Measurements from ENCODE around the gene PTPRH.
A peak's percentile ranks its signal among the peaks of the same experiment; 100 is the strongest.

PTPRH gene

DNA sequence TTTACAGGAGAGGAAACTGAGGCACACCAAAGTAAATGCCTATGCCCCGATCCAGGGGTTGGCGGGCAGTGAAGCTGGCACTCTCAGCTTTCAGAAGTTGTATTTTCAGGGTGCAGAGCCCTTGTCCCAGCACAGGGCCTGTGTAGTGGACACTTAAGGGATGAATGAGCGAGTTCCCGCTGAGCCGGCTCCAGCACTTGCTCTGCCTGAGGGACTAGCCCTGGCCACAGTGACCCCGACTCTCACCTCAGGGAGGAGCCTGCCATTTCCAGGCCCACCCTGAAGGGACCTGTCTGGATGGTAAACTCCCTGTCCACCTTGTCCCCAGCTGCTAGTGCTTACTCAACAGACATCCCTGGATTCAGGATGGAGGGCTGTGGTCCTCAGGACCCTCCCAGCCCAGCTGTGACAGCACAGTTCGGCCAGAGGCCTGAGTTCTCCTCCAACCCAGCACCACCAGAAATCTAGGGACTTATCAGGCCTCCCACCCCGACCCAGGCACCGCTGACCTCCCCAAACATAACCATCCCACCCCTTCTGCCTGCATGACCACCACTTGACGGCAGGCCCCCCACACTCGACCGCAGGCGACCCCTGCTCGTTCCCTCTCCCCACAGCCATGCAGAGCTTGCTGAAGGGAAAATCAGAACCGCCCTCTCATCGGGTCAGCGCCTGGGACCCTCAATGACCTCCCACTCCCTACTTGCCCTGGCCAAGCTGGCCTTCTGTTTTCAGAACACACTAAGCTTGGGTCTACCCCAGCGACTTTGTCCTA lies 41.1 kb upstream of the PTPRH start:
- Mint-ChIP-seq H3K9me3 (no peaks in the 10 kb centered on the region), H3K4me3 (peak overlapping the region; percentile 89), H3K27me3 (ENCODE audit: low read depth) (no peaks in the 10 kb centered on the region), H3K4me1 (ENCODE audit: low read depth) (peaks cover 38% of the 10 kb centered on the region), H3K36me3 (ENCODE audit: low read depth) (peaks cover 22% of the 10 kb centered on the region), H3K27ac (peak overlapping the region; percentile 95)

DNA sequence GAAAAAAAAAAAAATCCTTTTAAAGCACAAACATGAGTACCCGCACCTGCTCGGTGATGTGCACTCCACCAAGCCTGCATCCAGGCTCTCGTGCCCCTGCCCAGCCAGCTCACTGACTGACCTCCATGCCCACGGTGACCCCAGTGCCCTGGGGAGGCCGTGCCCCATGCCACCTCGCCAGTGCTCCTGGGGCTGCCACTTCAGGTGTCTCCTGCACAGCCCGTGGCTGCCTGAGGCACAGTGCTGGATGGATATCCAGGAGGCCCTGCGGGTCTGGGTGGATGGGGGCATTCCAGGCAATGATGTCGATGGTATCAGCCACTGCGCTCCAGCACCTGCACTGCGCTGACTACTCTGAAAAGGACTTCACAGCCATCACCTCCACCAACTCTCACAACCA lies 40.5 kb upstream of the PTPRH start:
- peaks cover 22% of the 10 kb centered on the region for H3K36me3 Mint-ChIP-seq (ENCODE audit: low read depth)
- no peak overlapping the region for H3K4me3 Mint-ChIP-seq
- no peak overlapping the region for H3K27ac Mint-ChIP-seq
- H3K9me3 Mint-ChIP-seq = no peaks in the 10 kb centered on the region
- peaks cover 33% of the 10 kb centered on the region for H3K4me1 Mint-ChIP-seq (ENCODE audit: low read depth)
- H3K27me3 Mint-ChIP-seq (ENCODE audit: low read depth) = no peaks in the 10 kb centered on the region

DNA sequence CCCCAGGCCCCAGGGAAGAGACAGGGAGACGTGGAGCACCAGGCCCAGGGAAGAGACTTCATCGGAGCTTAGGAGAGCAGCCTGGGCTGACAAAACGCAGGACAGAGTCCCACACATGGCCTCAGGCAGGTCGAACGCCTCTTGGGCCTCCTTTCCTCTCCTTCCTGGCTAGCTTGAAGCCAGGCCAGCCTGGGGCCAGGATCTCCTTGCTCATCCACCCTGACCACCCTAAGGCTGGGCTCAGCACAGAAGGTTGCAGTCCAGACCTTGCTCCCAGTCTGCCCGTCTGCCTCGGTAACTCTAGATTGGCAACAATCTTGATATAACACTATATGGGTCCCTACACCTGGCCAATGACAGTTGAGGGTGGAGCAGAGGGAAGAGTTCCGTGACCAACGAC lies 39.4 kb upstream of the PTPRH start:
- Mint-ChIP-seq H3K36me3 (ENCODE audit: low read depth) (peaks cover 18% of the 10 kb centered on the region), H3K4me3 (no peak overlapping the region), H3K27me3 (ENCODE audit: low read depth) (no peaks in the 10 kb centered on the region), H3K27ac (no peak overlapping the region), H3K4me1 (ENCODE audit: low read depth) (peaks cover 30% of the 10 kb centered on the region), H3K9me3 (no peaks in the 10 kb centered on the region)

DNA sequence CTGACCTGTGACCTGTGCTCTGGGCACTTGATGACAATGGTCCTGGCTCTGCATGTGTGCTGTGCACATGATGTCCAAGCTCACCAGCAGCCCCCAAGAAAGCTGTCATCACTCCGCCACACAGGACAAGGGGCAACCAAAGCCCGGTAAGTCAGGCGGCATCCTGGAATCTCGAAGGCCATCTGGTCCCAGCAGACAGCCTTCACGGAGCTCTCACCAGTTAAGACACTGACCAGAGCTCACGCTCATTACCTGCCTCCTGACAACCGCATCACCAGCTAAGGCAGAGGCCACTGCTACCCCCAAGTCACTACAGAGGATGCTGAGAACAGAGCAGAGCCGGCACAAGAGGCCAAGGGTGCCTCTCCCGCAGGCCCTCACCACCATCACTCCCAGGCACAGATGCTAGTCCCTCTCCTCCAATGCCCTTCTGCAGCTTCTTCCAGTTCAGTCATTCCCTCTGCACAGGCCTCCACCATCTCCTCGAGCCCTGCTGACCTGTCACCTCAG lies 38.9 kb upstream of the PTPRH start:
- Mint-ChIP-seq H3K4me3 (no peak overlapping the region), H3K9me3 (no peaks in the 10 kb centered on the region), H3K27me3 (ENCODE audit: low read depth) (no peaks in the 10 kb centered on the region), H3K4me1 (ENCODE audit: low read depth) (peaks cover 25% of the 10 kb centered on the region), H3K36me3 (ENCODE audit: low read depth) (peaks cover 15% of the 10 kb centered on the region), H3K27ac (no peak overlapping the region)

DNA sequence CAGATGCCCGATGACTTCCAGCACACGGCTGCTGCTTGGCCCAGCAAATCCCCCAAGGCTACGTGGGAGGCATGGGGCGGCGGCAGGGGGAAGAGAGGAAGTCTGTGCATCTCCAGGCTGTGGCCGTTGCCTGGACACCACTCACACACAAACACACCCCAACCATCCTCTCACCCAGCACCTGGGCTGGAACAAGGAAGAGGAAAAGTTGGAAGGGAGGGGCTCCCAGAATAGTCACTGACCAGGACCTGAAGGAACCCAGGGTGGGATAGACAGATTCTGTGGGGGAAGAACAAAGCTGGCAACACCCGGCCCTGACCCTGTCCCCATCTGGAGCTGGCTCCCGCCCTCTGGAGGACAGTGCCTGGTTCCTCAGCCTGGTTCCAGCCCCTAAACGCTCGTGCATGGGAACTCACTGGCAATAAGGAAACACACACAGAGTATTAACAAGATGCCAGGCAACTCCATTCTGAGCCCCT lies 38.4 kb upstream of the PTPRH start:
- Mint-ChIP-seq H3K36me3 (ENCODE audit: low read depth) (peaks cover 17% of the 10 kb centered on the region), H3K4me3 (no peak overlapping the region), H3K9me3 (no peaks in the 10 kb centered on the region), H3K4me1 (ENCODE audit: low read depth) (peaks cover 25% of the 10 kb centered on the region), H3K27ac (no peak overlapping the region), H3K27me3 (ENCODE audit: low read depth) (no peaks in the 10 kb centered on the region)

DNA sequence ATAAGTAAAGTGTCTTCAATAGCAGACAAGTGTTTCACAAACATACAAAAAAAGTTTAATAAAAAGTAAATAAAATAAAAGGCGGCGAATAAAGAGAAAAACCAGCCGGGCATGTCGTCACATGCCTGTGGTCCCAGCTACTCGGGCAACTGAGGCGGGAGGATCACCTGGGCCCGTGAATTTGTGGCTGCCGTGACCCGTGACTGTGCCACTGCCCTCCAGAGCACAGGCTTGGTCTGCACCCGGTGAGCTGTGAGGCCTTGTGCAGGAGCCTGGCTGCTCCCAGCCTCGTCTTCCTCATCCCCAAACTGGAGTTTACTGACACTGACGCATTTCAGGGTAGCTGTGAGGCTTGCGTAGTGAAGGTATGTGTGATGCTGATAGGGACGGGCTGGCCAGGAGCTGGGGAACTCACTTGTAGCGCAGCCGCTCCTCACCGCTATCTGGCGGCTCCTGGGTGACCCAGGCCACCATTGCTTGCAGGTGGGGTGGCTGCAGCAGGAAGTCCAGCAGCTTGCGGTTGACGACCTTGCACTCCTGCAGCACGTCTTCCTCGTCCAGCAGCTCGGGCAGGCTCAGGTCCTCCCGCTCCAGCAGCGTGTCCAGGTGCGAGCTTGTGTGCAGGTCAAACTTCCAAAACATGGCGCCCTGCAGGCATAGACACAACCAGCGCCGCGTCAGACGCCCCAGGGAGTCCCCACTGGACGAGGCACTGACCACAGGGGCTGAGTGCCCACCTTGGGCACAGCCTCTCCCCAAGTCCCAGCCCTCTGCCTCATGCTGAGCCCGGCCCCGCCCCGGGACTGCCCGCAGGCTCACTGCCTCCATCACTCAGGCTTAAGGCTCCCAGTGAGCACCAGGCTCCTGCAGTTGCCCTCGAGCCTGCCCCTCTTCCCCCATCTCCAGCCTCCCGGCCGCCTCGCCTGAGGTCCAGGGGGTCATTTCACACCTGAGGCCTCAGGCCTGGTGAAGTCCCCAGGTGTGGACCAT lies 37.5 kb upstream of the PTPRH start:
- Mint-ChIP-seq H3K27me3 (ENCODE audit: low read depth) (no peaks in the 10 kb centered on the region), H3K4me1 (ENCODE audit: low read depth) (peaks cover 24% of the 10 kb centered on the region), H3K9me3 (no peaks in the 10 kb centered on the region), H3K4me3 (no peak overlapping the region), H3K27ac (no peak overlapping the region), H3K36me3 (ENCODE audit: low read depth) (peaks cover 19% of the 10 kb centered on the region)

DNA sequence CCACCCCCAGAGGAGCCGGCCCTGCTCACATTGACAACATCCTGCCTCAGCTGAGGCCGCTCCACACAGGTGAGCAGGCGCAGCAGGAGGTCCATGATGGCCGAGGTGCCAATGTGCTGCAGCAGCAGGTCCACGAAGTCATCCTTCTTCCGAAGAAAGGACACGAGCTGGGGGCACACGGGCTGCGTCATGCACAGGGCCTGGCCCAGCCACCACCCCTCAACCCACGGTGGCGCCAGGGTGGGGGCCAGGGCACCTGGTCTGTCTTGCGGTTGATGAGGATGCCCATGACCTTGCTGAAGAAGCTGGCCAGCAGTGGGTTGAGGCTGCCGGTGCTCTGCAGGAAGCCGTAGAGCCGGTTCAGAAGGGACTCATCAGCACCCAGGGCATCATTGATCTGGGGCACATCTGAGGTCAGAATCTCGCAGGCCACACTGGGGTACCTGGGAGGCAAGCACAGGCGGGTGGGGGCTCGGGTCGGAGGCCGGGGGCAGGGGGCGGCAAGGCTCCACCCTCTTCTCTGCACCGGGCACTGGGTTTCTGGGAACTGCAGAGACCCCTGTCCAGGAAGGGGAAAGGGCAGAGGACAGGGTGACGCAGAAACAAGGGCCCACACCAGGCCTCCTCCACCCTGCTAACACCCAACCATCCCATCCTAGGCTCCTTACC lies 36.1 kb upstream of the PTPRH start:
- Mint-ChIP-seq H3K4me1 (ENCODE audit: low read depth) (peaks cover 12% of the 10 kb centered on the region), H3K27ac (no peak overlapping the region), H3K9me3 (no peaks in the 10 kb centered on the region), H3K27me3 (ENCODE audit: low read depth) (no peaks in the 10 kb centered on the region), H3K36me3 (ENCODE audit: low read depth) (peaks cover 14% of the 10 kb centered on the region), H3K4me3 (no peak overlapping the region)

DNA sequence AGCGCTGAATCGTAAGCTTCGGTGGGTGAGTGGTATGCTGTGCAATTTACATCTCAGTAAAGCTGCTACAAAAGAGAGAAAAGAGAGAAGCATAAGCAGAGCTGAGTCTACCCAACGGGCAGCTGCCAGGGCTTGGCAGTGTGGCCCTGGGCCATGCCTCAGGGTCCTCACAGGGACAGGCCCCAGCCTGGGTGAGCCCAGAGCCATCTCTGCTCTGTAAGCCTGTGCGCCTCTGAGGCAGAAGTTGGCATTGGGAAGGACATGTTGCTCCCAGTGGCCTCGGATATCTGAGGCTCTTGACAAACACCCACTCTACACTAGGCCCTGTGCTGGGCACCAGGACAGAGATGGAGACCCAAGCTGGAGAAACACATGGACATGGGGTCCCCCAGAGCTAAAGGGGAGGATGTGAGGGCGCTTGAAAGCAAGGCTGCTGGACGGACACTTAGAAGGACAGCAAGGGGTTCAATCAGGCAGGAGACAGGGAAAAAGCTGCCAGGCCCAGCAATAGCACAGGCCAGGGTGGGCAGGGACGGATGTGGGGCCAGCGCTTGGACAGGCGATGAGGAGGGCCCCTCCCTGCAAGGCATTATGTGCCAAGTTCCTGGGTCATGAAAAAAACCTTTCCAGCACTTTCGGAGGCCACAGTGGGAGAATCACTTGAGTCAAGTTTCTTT lies 34.8 kb upstream of the PTPRH start:
- H3K36me3 Mint-ChIP-seq (ENCODE audit: low read depth) = peaks cover 17% of the 10 kb centered on the region
- H3K4me3 Mint-ChIP-seq = no peak overlapping the region
- H3K27me3 Mint-ChIP-seq (ENCODE audit: low read depth) = no peaks in the 10 kb centered on the region
- H3K9me3 Mint-ChIP-seq = no peaks in the 10 kb centered on the region
- H3K4me1 Mint-ChIP-seq (ENCODE audit: low read depth) = peaks cover 10% of the 10 kb centered on the region
- no peak overlapping the region for H3K27ac Mint-ChIP-seq

DNA sequence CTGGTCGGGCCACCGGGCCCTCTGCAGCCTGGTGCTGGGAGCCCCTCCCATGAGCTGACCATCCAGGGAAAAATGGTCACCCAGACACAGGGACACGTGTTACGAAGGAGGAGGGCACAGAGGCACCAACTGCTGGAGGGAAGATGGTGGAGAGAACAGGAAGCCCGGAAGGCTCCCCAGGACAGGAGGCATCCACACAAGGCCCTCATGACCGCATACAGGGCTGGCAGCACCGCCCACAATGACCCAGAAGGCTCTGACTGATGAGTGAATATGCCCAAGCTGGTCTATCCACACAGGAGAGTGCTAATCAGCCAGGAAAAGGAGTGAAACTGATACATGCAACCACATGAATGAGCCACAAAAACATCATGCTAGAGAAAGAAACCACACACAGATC lies 33.2 kb upstream of the PTPRH start:
- Mint-ChIP-seq H3K9me3 (no peaks in the 10 kb centered on the region), H3K36me3 (ENCODE audit: low read depth) (peaks cover 22% of the 10 kb centered on the region), H3K27me3 (ENCODE audit: low read depth) (no peaks in the 10 kb centered on the region), H3K4me1 (ENCODE audit: low read depth) (peaks cover 4% of the 10 kb centered on the region), H3K27ac (no peak overlapping the region), H3K4me3 (no peak overlapping the region)

DNA sequence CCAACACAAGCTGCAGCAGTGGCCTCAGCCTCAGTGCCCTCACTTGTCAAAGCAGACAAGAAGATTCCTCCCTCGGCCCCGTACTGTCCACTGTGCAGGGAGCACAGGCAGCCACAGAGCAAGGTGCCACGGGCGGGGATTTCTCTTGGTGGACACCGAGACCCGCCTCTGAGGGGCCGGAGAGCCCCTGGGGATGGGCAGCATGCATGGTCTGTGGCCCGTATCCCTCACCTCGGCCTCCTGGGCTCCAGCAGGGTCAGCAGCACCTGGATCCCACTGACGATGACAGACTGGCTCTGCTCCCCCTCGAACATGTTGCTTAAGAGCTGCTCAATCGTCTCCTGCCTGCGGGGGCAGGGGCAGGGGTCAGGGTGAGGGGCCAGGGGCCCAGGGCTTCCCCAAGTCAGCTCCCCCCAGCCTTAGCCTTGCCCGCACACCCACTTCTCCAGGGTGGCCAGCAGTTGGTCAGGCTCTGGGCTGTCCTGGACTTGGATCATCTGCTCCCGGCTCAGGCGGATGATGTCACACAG lies 32.7 kb upstream of the PTPRH start:
- Mint-ChIP-seq H3K9me3 (no peaks in the 10 kb centered on the region), H3K27me3 (ENCODE audit: low read depth) (no peaks in the 10 kb centered on the region), H3K4me1 (ENCODE audit: low read depth) (peaks cover 4% of the 10 kb centered on the region), H3K36me3 (ENCODE audit: low read depth) (peaks cover 27% of the 10 kb centered on the region), H3K4me3 (no peak overlapping the region), H3K27ac (no peak overlapping the region)

DNA sequence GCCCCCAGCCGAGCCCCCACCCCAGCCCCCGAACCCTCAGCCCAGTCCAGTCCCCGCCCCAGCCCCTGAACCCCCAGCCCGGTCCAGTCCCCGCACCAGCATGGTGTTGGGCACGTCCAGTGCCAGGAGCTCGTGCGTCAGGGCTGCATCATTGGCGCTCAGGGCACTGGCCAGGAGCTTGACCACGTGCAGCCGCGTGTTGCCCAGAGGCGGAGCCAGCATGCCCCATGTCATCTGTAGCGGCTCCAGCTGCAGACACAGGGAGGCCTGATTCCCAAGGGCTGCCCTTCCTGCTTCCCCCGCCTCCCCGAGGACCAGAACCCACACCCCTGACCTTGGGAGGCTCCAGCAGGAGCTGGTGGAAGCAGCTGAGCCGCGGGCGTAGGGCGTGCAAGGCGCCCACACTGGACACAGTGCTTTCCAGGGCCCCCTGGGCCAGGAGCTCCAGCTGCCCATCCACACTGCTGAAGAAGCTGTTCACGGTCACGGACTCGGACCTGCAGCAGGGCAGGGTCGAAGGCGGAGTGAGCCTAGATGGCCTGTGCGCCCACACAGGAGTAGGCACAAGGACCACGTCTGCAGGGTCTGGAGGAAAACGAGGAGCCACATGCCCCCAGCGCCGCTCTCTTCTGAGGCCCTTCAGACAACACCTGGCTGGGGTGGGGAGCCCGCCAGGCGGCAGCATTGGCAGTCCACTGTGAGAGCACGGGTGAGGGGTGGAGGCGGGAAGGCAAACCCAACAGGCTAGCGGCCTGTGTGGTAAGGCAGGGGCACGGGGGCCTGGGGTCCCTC lies 32.0 kb upstream of the PTPRH start:
- Mint-ChIP-seq H3K36me3 (ENCODE audit: low read depth) (peaks cover 33% of the 10 kb centered on the region), H3K27me3 (ENCODE audit: low read depth) (no peaks in the 10 kb centered on the region), H3K4me1 (ENCODE audit: low read depth) (peaks cover 4% of the 10 kb centered on the region), H3K9me3 (no peaks in the 10 kb centered on the region), H3K27ac (no peak overlapping the region), H3K4me3 (no peak overlapping the region)

DNA sequence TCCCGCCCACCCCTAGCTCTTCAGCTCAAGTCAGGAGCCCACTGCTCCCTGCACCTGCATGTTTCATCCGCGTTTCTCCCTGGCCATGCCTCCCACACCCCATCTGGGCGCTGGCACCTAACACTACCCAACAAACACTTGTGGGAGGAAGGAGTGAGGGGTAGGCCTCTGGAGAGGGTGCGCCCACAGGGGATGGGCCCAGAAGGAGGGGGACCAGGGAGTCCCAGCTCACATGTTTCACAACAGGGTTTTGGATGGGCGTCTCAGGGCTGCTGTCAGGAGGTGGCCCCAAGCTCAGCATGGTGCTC lies 31.4 kb upstream of the PTPRH start:
- H3K9me3 Mint-ChIP-seq = no peaks in the 10 kb centered on the region
- peaks cover 39% of the 10 kb centered on the region for H3K36me3 Mint-ChIP-seq (ENCODE audit: low read depth)
- no peak overlapping the region for H3K4me3 Mint-ChIP-seq
- peaks cover 2% of the 10 kb centered on the region for H3K4me1 Mint-ChIP-seq (ENCODE audit: low read depth)
- no peak overlapping the region for H3K27ac Mint-ChIP-seq
- no peaks in the 10 kb centered on the region for H3K27me3 Mint-ChIP-seq (ENCODE audit: low read depth)

DNA sequence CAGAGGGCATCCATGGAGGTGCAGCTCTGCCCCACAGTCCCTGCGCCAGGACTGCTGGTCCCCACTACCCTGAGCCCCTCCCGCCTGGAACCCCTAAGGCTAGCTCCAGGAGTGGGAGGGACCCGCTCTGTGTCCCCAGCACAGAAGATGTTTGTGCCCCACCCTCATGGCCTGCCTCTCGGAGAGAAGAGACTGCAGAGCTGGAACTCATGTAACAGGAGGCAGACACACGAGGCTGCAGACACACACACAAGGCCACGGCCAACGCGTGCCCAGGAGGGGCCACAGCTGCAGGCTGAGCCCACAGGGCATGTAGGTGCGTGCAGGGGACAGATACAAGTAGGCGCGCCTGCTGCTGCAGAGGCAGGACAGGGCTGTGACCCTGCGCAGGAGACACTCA lies 29.7 kb upstream of the PTPRH start:
- peaks cover 46% of the 10 kb centered on the region for H3K36me3 Mint-ChIP-seq (ENCODE audit: low read depth)
- no peaks in the 10 kb centered on the region for H3K27me3 Mint-ChIP-seq (ENCODE audit: low read depth)
- H3K9me3 Mint-ChIP-seq = no peaks in the 10 kb centered on the region
- H3K4me3 Mint-ChIP-seq = no peak overlapping the region
- H3K27ac Mint-ChIP-seq = no peak overlapping the region
- peaks cover 2% of the 10 kb centered on the region for H3K4me1 Mint-ChIP-seq (ENCODE audit: low read depth)
